ENCODE results near the gene FYTTD1. TPM values are rescaled to one million over a fixed set of nuclear protein-coding genes. Genes with fewer than 3 reads are reported as not detected.

FYTTD1 gene
- polyA plus RNA-seq, 10 donors, result 60.1 to 85.7 (median 74.7) TPM

- peak; percentile 94 to 98 (median 96) for DNase-seq
Observed at GRCh38 chr3:197736491-197737318, 13.0 kb upstream of the FYTTD1 start, which contains the start of gene RUBCN. TSS of gene RUBCN (minus strand) at chr3:197736904. CDS start at chr3:197736719, 185 bp downstream.

GRCh38 chr3:197737319-197737649 is 12.4 kb upstream of the FYTTD1 start:
- DNase-seq, result no peak

GRCh38 chr3:197737749-197738462 is 11.8 kb upstream of the FYTTD1 start:
- no peak for DNase-seq

- no peak for DNase-seq
Observed at GRCh38 chr3:197742787-197743186, 6.9 kb upstream of the FYTTD1 start.

- DNase-seq, result no peak
Observed at GRCh38 chr3:197746209-197746608, 3.5 kb upstream of the FYTTD1 start.

GRCh38 chr3:197746801-197747237 is 2.9 kb upstream of the FYTTD1 start:
- peak in 1 of 3 donors; percentile 18 for DNase-seq

GRCh38 chr3:197748597-197749314 is 927 bp upstream of the FYTTD1 start:
- peak in 2 of 3 donors; percentile 15 to 72 for DNase-seq

GRCh38 chr3:197749315-197749600 is 425 bp upstream of the FYTTD1 start:
- DNase-seq, result no peak

GRCh38 chr3:197750396-197750831 is 731 bp downstream of the FYTTD1 start:
- peak; percentile 56 to 86 (median 66) for DNase-seq

- peak in 2 of 3 donors; percentile 10 to 61 for DNase-seq
Observed at GRCh38 chr3:197750858-197751737, 1.4 kb downstream of the FYTTD1 start.

- DNase-seq, result no peak
Observed at GRCh38 chr3:197752107-197752506, 2.4 kb downstream of the FYTTD1 start.

- DNase-seq, result no peak
Observed at GRCh38 chr3:197753263-197753662, 3.6 kb downstream of the FYTTD1 start.

- DNase-seq, result no peak
Observed at GRCh38 chr3:197756704-197757103, 7.0 kb downstream of the FYTTD1 start.

- DNase-seq, result no peak
Observed at GRCh38 chr3:197758512-197758911, 8.8 kb downstream of the FYTTD1 start.

- DNase-seq, result no peak
Observed at GRCh38 chr3:197761784-197762183, 12.1 kb downstream of the FYTTD1 start.

GRCh38 chr3:197775317-197775716 is 25.6 kb downstream of the FYTTD1 start:
- no peak for DNase-seq

- DNase-seq, result no peak
Observed at GRCh38 chr3:197782230-197782629, 32.5 kb downstream of the FYTTD1 start.

GRCh38 chr3:197784019-197784585 is 34.4 kb downstream of the FYTTD1 start:
- no peak for DNase-seq

GRCh38 chr3:197787412-197787811 is 37.7 kb downstream of the FYTTD1 start:
- no peak for DNase-seq

GRCh38 chr3:197789309-197789708 is 39.6 kb downstream of the FYTTD1 start:
- DNase-seq, result no peak

GRCh38 chr3:197790033-197790432 is 40.4 kb downstream of the FYTTD1 start:
- no peak for DNase-seq

Measured in muscle of back (tissue), 11 donors.